Activated CD4-positive, alpha-beta T cell treated with anti-CD3 and anti-CD28 coated beads, Interleukin-2, Interleukin-4, amounts not matched to agents 100 ng/mL and 50 ng/mL, durations not matched to agents 16 hours and 8 hours (primary cell): ENCODE data around the gene ALKBH7.

ENCODE experiments used
- DNase-seq: peaks from one replicate; pipeline ENCODE4 v3.0.0-alpha.2; 2020; ENCODE audit warnings: low spot score

ALKBH7 gene

DNA sequence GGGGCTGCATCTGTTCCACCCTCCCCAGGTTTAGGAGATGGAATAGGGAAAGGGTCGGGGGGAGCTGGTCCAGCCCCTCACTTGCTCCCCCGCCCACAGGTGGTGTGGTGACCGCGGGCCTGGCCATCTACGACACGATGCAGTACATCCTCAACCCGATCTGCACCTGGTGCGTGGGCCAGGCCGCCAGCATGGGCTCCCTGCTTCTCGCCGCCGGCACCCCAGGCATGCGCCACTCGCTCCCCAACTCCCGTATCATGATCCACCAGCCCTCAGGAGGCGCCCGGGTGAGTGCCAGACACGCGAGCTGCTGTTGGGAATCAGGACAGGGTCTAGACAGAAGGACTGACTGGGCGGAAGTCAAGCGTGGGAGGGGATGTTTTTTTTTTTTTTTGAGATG, 8.2 kb upstream of the ALKBH7 start:
- no peak for DNase-seq

DNA sequence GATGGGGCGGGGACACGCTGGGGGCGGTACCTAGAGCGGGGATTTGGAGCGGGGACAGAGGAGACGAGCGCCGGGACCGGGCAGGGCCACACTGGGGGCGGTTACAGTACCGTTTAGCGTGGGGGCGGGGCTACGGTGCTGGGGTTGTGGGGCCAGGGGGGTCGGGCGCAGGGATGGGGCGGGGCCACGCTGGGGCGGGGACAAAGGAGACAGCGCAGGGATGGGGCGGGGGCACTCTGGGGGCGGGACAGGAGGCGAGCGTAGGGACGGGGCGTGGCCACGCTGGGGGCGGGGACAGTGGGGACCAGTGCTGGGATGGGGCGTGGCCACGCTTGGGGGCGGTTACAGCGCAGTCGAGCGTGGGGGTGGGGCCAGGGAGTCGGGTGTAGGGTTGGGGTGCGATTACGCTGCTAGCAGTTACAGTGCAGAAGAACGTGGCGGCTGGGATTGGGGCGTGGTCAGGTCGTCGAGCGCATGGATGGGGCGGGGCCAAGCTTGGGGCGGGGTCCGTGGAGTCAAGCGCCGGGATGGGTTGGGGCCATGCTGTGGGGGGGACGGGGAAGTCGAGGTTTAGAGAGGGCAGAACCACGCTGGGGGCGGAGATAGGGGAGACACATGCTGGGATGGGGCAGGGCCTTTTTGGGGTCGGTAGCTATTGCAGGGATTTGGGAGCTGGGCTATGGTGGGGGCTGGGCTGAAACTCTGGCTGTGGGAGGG, 660 bp downstream of the ALKBH7 start:
- DNase-seq, result peak; percentile 99

- DNase-seq, result no peak
Observed at GRCh38 chr19:6373813-6374108, 1.2 kb downstream of the ALKBH7 start.

DNA sequence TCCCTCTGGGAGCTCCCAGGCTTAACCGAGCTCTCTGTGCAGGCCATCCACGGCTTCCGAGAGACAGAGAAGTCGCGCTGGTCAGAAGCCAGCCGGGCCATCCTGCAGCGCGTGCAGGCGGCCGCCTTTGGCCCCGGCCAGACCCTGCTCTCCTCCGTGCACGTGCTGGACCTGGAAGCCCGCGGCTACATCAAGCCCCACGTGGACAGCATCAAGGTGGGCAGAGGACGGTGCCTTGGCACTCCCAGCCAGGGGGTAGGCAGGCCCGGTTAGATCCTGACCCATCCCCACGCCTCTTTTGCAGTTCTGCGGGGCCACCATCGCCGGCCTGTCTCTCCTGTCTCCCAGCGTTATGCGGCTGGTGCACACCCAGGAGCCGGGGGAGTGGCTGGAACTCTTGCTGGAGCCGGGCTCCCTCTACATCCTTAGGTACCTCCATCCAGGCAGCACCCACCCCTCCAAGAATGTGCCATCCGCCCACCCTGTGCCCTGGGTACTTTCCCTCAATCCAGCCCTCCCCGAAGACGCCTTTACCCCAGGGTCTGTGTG, 1.6 kb downstream of the ALKBH7 start:
- DNase-seq, result no peak

GRCh38 chr19:6374711-6375410, 2.3 kb downstream of the ALKBH7 start:
- no peak for DNase-seq

- DNase-seq, result no peak
Observed at GRCh38 chr19:6375411-6376010, 2.9 kb downstream of the ALKBH7 start, which contains the start of gene PSPN. Gene PSPN, minus strand, starts transcription at chr19:6375933. Its CDS starts 84 bp downstream, at chr19:6375849.

- DNase-seq, result no peak
Observed at GRCh38 chr19:6376512-6377190, 4.1 kb downstream of the ALKBH7 start.

- no peak for DNase-seq
Observed at GRCh38 chr19:6378041-6378440, 5.4 kb downstream of the ALKBH7 start.

- DNase-seq, result no peak
Observed at GRCh38 chr19:6378486-6378885, 5.9 kb downstream of the ALKBH7 start.

- no peak for DNase-seq
Observed at GRCh38 chr19:6379744-6380143, 7.2 kb downstream of the ALKBH7 start.

- DNase-seq, result no peak
Observed at GRCh38 chr19:6381030-6381750, 8.6 kb downstream of the ALKBH7 start.

- no peak for DNase-seq
Observed at GRCh38 chr19:6383188-6383587, 10.6 kb downstream of the ALKBH7 start.

DNA sequence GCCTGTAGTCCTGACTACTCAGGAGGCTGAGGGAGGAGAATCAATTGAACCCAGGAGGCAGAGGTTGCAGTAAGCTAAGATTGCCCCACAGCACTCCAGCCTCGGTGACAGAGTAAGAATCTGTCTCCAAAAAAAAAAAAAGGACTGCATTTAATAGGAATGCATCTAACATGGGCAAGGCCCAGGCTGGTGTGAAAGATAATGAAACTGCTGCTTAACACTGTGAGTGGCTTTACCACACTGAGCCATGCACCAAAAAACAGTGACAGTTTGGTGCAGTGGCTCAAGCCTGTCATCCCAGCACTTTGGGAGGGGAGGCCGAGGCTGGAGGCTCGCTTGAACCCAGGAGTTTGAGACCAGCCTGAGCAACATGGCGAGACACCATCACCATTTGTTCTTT, 11.8 kb downstream of the ALKBH7 start:
- no peak for DNase-seq

DNA sequence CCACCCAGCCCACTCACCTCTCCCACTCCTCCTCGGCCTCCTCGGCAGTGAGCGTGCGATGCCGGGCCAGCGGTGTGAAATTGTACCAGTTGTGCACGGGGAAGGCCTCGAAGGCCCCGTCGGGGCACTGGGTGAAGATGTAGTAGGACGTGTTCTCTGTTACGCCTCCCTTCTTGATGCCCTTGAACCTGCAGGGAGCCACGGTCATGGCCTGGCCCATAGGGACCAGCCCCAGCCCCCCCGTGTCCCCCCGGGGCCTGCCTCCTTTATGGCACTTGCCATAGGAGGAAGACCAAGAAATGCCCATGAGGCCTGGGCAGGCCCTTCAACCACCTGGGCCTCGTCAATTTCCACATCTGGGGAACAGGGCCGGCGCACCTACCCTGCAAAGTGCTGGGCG, 14.8 kb downstream of the ALKBH7 start:
- no peak for DNase-seq

DNA sequence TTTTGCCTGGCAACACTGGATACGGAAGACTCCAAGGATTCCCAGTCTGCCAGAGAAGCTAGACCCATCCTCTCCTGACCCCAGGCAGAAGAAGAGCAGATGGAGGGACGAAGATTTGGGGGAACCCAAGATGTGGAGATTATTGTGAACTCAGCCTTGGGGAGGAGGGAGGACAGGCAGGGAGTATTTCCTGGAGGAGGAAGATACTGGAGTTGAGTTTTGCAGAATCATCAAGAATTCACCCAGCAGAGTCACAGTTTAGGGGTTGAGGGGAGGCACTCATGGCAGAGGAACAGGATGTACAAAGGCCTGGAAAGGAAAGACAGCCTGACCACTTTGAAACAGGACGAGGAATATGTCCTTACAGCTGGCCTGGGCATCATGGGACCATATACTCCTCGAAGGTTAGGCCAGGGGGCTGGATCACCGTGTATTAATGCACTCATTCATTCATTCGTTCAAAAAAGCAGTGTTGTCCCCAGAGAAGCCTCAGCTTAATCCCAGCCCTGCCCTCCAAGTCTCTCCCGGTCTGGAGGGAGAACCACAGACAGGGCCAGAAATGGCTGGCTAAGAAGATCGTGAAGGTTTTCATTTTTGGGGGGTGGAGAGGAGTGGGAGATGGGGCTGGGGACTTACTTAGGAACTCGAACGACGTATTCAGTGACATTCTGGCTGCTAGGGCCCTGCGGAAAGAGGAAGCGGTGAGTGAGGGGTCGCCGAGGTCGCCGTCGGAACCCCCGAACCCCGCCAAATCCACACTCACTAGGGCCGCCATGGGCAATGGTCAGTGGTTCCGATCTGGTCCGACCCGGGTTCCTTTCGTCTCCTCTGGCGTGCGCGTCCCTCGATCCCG, 19.9 kb downstream of the ALKBH7 start:
- no peak for DNase-seq

- peak; percentile 94 for DNase-seq
Observed at GRCh38 chr19:6393074-6393982, 20.7 kb downstream of the ALKBH7 start, which contains the start of gene GTF2F1. Gene GTF2F1, minus strand, starts transcription at chr19:6393164. Its CDS starts 169 bp downstream, at chr19:6392995.

GRCh38 chr19:6393983-6394412, 21.4 kb downstream of the ALKBH7 start:
- peak; percentile 78 for DNase-seq

DNA sequence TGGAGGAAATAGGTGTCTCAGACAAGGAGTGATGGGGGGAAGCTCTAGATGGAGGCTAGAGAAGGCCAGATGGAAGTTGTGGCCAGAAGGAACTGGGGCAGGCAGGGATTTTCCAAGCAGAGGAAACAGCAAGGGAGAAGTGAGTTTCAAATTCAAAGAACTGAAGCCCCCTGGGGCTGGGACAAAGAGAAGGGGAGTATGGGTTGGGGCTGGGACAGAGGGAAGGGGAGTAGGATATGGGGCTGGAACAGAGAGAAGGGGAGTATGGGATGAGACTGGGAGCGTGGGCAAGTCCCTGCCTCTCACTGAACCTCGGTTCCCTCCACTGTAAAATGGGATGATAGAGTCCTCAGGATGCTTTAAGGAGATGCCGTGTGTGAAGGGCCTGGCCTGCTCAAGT, 22.2 kb downstream of the ALKBH7 start:
- no peak for DNase-seq

- no peak for DNase-seq
Observed at GRCh38 chr19:6396305-6396704, 23.7 kb downstream of the ALKBH7 start.
